ENCODE data around the gene MCM3AP.

GRCh38 chr21:46329796-46330195 lies 44.4 kb upstream of the MCM3AP start:
- TF ChIP-seq CTCF (IDR thresholded peaks at IDR 0.05; ENCODE audit: low read length): no peak
- TF ChIP-seq EZH2 (IDR thresholded peaks at IDR 0.05; ENCODE audit: borderline replicate concordance, low read length): no peak

Data from OCI-LY1 (cell line).